HuH-7 (cell line): ENCODE results near the gene RBM45.
"Not testable (repeated sequence)": the region's sequence is repeated elsewhere in the genome, so short reads cannot be mapped to it uniquely, and the experiment has no call there.

Experiments used
- DNase-seq: peaks from one replicate; pipeline ENCODE4 v3.0.0; 2011; ENCODE audit warnings: low spot score

Gene RBM45

GRCh38 chr2:178106053-178106452, 6.2 kb upstream of the RBM45 start:
- DNase-seq: no peak

- no peak for DNase-seq
Observed at GRCh38 chr2:178108176-178108575, 4.1 kb upstream of the RBM45 start.

- DNase-seq: peak; percentile 55
Observed at GRCh38 chr2:178109813-178110212, 2.4 kb upstream of the RBM45 start.

GRCh38 chr2:178110681-178111080, 1.6 kb upstream of the RBM45 start:
- DNase-seq: no peak

- DNase-seq: no peak
Observed at GRCh38 chr2:178111743-178112142, 494 bp upstream of the RBM45 start.

- DNase-seq: no peak
Observed at GRCh38 chr2:178114462-178114861, 2.2 kb downstream of the RBM45 start.

GRCh38 chr2:178115271-178115670, 3.0 kb downstream of the RBM45 start:
- DNase-seq: no peak

GRCh38 chr2:178117725-178118124, 5.5 kb downstream of the RBM45 start:
- no peak for DNase-seq

- no peak for DNase-seq
Observed at GRCh38 chr2:178119179-178119922, 7.1 kb downstream of the RBM45 start.

- no peak for DNase-seq
Observed at GRCh38 chr2:178123163-178123562, 10.9 kb downstream of the RBM45 start.

GRCh38 chr2:178125125-178125524, 12.9 kb downstream of the RBM45 start:
- no peak for DNase-seq

- DNase-seq: no peak
Observed at GRCh38 chr2:178125862-178126261, 13.6 kb downstream of the RBM45 start.

- DNase-seq: no peak
Observed at GRCh38 chr2:178128836-178129630, 16.8 kb downstream of the RBM45 start.

GRCh38 chr2:178136321-178137025, 24.2 kb downstream of the RBM45 start:
- DNase-seq: no peak

- no peak for DNase-seq
Observed at GRCh38 chr2:178142274-178143065, 30.2 kb downstream of the RBM45 start.

GRCh38 chr2:178143481-178143880, 31.2 kb downstream of the RBM45 start:
- DNase-seq: no peak

- peak; percentile 17 for DNase-seq
Observed at GRCh38 chr2:178152033-178152432, 39.8 kb downstream of the RBM45 start.

- DNase-seq: no peak
Observed at GRCh38 chr2:178152542-178152941, 40.3 kb downstream of the RBM45 start.

- DNase-seq: no peak
Observed at GRCh38 chr2:178152977-178153376, 40.7 kb downstream of the RBM45 start.

- not testable (repeated sequence) for DNase-seq
Observed at GRCh38 chr2:178153878-178154277, 41.6 kb downstream of the RBM45 start.

GRCh38 chr2:178155524-178155923, 43.3 kb downstream of the RBM45 start:
- no peak for DNase-seq

- no peak for DNase-seq
Observed at GRCh38 chr2:178157574-178157973, 45.3 kb downstream of the RBM45 start.
